ENCODE measurements around the gene GPR55. TPM values are rescaled to one million over a fixed set of nuclear protein-coding genes. Genes with fewer than 3 reads are reported as not detected.

GPR55 gene
- total RNA-seq, 1 donor from 2014 or later, result not detected

GRCh38 chr2:230949966-230950873, 25.2 kb upstream of the GPR55 start:
- no peak for FAIRE-seq
- TF ChIP-seq CTCF (IDR thresholded peaks at IDR 0.05; ENCODE audit: insufficient read depth, low read depth, low read length), result no peak
- TF ChIP-seq EZH2 (IDR thresholded peaks at IDR 0.05; ENCODE audit: insufficient read depth, low read length), result no peak
- Histone ChIP-seq H3K36me3 (ENCODE audit: insufficient read depth, low read length) (no peaks in the 10 kb centered on the region), H3K27ac (ENCODE audit: low read depth, low read length) (no peak overlapping the region), H3K79me2 (ENCODE audit: insufficient read depth, low read length) (no peaks in the 10 kb centered on the region), H3K9ac (ENCODE audit: low read length) (no peak overlapping the region), H3K4me1 (ENCODE audit: insufficient read depth, low read length) (no peaks in the 10 kb centered on the region), H3K27me3 (ENCODE audit: insufficient read depth, low read length) (no peaks in the 10 kb centered on the region), H3K4me2 (ENCODE audit: low read length) (no peak overlapping the region), H3K4me3 (ENCODE audit: insufficient read depth, low read depth, low read length) (no peak overlapping the region), H4K20me1 (ENCODE audit: insufficient read depth, low read length) (no peaks in the 10 kb centered on the region), H3K9me3 (ENCODE audit: insufficient read depth, low read depth, low read length) (no peaks in the 10 kb centered on the region), H2AFZ (ENCODE audit: low read depth, low read length) (no peak overlapping the region)
- Mint-ChIP-seq H3K36me3 (ENCODE audit: low read depth, unreplicated experiment) (no peaks in the 10 kb centered on the region), H3K9me3 (ENCODE audit: unreplicated experiment) (peaks cover 3% of the 10 kb centered on the region), H3K27ac (ENCODE audit: unreplicated experiment) (no peak overlapping the region), H3K27me3 (ENCODE audit: low read depth, unreplicated experiment) (peaks cover 8% of the 10 kb centered on the region), H3K4me3 (ENCODE audit: unreplicated experiment) (no peak overlapping the region), H3K4me1 (ENCODE audit: low read depth, unreplicated experiment) (peaks cover 4% of the 10 kb centered on the region)
- no peak for DNase-seq (ENCODE audit: low read depth)

- FAIRE-seq (no peak), DNase-seq (ENCODE audit: low read depth) (no peak)
- Histone ChIP-seq H3K9me3 (ENCODE audit: insufficient read depth, low read depth, low read length) (no peaks in the 10 kb centered on the region), H2AFZ (ENCODE audit: low read depth, low read length) (no peak overlapping the region), H3K79me2 (ENCODE audit: insufficient read depth, low read length) (no peaks in the 10 kb centered on the region), H3K4me3 (ENCODE audit: insufficient read depth, low read depth, low read length) (no peak overlapping the region), H3K9ac (ENCODE audit: low read length) (no peak overlapping the region), H4K20me1 (ENCODE audit: insufficient read depth, low read length) (no peaks in the 10 kb centered on the region), H3K27me3 (ENCODE audit: insufficient read depth, low read length) (no peaks in the 10 kb centered on the region), H3K36me3 (ENCODE audit: insufficient read depth, low read length) (no peaks in the 10 kb centered on the region), H3K27ac (ENCODE audit: low read depth, low read length) (no peak overlapping the region), H3K4me2 (ENCODE audit: low read length) (no peak overlapping the region), H3K4me1 (ENCODE audit: insufficient read depth, low read length) (no peaks in the 10 kb centered on the region)
- H3K4me1 Mint-ChIP-seq (ENCODE audit: low read depth, unreplicated experiment), result peaks cover 10% of the 10 kb centered on the region
- H3K36me3 Mint-ChIP-seq (ENCODE audit: low read depth, unreplicated experiment), result no peaks in the 10 kb centered on the region
- no peak overlapping the region for H3K27ac Mint-ChIP-seq (ENCODE audit: unreplicated experiment)
- no peaks in the 10 kb centered on the region for H3K9me3 Mint-ChIP-seq (ENCODE audit: unreplicated experiment)
- TF ChIP-seq EZH2 (IDR thresholded peaks at IDR 0.05; ENCODE audit: insufficient read depth, low read length) (no peak), CTCF (IDR thresholded peaks at IDR 0.05; ENCODE audit: insufficient read depth, low read depth, low read length) (no peak)
- peaks cover 8% of the 10 kb centered on the region for H3K27me3 Mint-ChIP-seq (ENCODE audit: low read depth, unreplicated experiment)
- H3K4me3 Mint-ChIP-seq (ENCODE audit: unreplicated experiment), result no peak overlapping the region
Measured at GRCh38 chr2:230947908-230948365, 22.9 kb upstream of the GPR55 start.

GRCh38 chr2:230947235-230947576, 22.2 kb upstream of the GPR55 start:
- H3K27ac ChIP-seq (ENCODE audit: low read depth, low read length), result no peak overlapping the region
- FAIRE-seq, result no peak
- TF ChIP-seq EZH2 (IDR thresholded peaks at IDR 0.05; ENCODE audit: insufficient read depth, low read length), result no peak
- no peak for TF ChIP-seq CTCF (IDR thresholded peaks at IDR 0.05; ENCODE audit: insufficient read depth, low read depth, low read length)
- no peaks in the 10 kb centered on the region for H4K20me1 ChIP-seq (ENCODE audit: insufficient read depth, low read length)
- Mint-ChIP-seq H3K36me3 (ENCODE audit: low read depth, unreplicated experiment) (no peaks in the 10 kb centered on the region), H3K9me3 (ENCODE audit: unreplicated experiment) (no peaks in the 10 kb centered on the region), H3K4me3 (ENCODE audit: unreplicated experiment) (no peak overlapping the region), H3K27me3 (ENCODE audit: low read depth, unreplicated experiment) (peaks cover 6% of the 10 kb centered on the region), H3K4me1 (ENCODE audit: low read depth, unreplicated experiment) (peaks cover 10% of the 10 kb centered on the region), H3K27ac (ENCODE audit: unreplicated experiment) (no peak overlapping the region)
- H3K4me1 ChIP-seq (ENCODE audit: insufficient read depth, low read length), result no peaks in the 10 kb centered on the region
- no peak overlapping the region for H3K4me2 ChIP-seq (ENCODE audit: low read length)
- H3K9ac ChIP-seq (ENCODE audit: low read length), result no peak overlapping the region
- H3K36me3 ChIP-seq (ENCODE audit: insufficient read depth, low read length), result no peaks in the 10 kb centered on the region
- no peaks in the 10 kb centered on the region for H3K27me3 ChIP-seq (ENCODE audit: insufficient read depth, low read length)
- H2AFZ ChIP-seq (ENCODE audit: low read depth, low read length), result no peak overlapping the region
- no peaks in the 10 kb centered on the region for H3K79me2 ChIP-seq (ENCODE audit: insufficient read depth, low read length)
- no peaks in the 10 kb centered on the region for H3K9me3 ChIP-seq (ENCODE audit: insufficient read depth, low read depth, low read length)
- no peak overlapping the region for H3K4me3 ChIP-seq (ENCODE audit: insufficient read depth, low read depth, low read length)
- DNase-seq (ENCODE audit: low read depth), result no peak

All from astrocyte (in vitro differentiated cells and primary cell).